Activated CD8-positive, alpha-beta T cell treated with anti-CD3 and anti-CD28 coated beads for 36 hours (primary cell): ENCODE data around the gene FAM98C. TPM values are rescaled to one million over a fixed set of nuclear protein-coding genes. Genes with fewer than 3 reads are reported as not detected.
A peak's percentile ranks its signal among the peaks of the same experiment; 100 is the strongest.

Experiments
- ATAC-seq: fragments of 200-7000 bp; cut with Tn5 transposase; one replicate; pipeline ENCODE4 v1.10.0; 2021; ENCODE audit warnings: mild to moderate bottlenecking, moderate library complexity
- CTCF ChIA-PET: fragments of 350-600 bp; sonication (Branson Sonifier 250); formaldehyde crosslinking; loops from one replicate; lab custom pipeline; 2021; ENCODE audit warnings: antibody characterized with exemption; lab: Charles Lee
- POLR2A ChIA-PET: fragments of 350-600 bp; sonication (Branson Sonifier 250); formaldehyde crosslinking; loops from one replicate; lab custom pipeline; 2021; ENCODE audit warnings: antibody characterized with exemption; lab: Charles Lee
- DNase-seq: peaks from one replicate; pipeline ENCODE4 v3.0.0-alpha.2; 2020
- H3K27ac Mint-ChIP-seq: one replicate; pipeline ENCODE4 v1.8.0; 2021; ENCODE audit warnings: mild to moderate bottlenecking, mixed read lengths
- H3K27me3 Mint-ChIP-seq: one replicate; pipeline ENCODE4 v1.8.0; 2021; ENCODE audit warnings: mixed read lengths
- H3K36me3 Mint-ChIP-seq: one replicate; pipeline ENCODE4 v1.8.0; 2021; ENCODE audit warnings: low read depth, mixed read lengths
- H3K4me1 Mint-ChIP-seq: one replicate; pipeline ENCODE4 v1.8.0; 2021; ENCODE audit warnings: low read depth, mixed read lengths
- H3K4me3 Mint-ChIP-seq: one replicate; pipeline ENCODE4 v1.8.0; 2021; ENCODE audit warnings: mild to moderate bottlenecking, moderate library complexity, mixed read lengths
- H3K9me3 Mint-ChIP-seq: one replicate; pipeline ENCODE4 v1.8.0; 2021; ENCODE audit warnings: mixed read lengths
- intact Hi-C: fragments of 100-400 bp; cut with micrococcal nuclease; formaldehyde crosslinking; loops from one replicate; pipeline ENCODE4 v1.10.0; 2022
- total RNA-seq, 2 experiments: library from RNA; stranded (reverse); gene quantifications; one replicate each; pipeline ENCODE4 v1.2.3, GENCODE V29; 2021
- TF ChIP-seq, protein P1 (sequence below): fragments of 200-600 bp; IDR thresholded peaks from one replicate; pipeline ENCODE4 v1.8.0; 2022; ENCODE audit warnings: antibody characterized with exemption, mild to moderate bottlenecking

The FAM98C gene
- total RNA-seq, 2 experiments from 2014 or later: 11.7 to 12.5 TPM

DNA sequence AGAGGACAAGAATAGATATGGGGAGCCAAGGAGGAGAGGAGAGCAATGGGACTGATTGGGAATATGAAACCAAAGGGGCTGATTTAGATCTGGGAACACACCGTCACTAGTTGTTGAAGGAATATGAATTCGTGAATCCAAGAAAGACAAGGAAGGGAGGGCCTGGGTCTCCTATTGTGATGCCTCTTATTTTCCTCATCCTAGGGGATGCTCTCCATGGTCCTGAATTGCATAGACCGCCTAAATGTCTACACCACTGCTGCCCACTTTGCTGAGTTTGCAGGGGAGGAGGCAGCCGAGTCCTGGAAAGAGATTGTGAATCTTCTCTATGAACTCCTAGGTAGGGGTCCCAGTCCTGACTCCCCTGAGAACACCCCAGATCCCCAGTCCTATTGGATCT is 52.1 kb downstream of the FAM98C start:
- peak; percentile 13 for DNase-seq
- POLR2A ChIA-PET: no interaction called here
- intact Hi-C loops: no loop called here
- H3K9me3 Mint-ChIP-seq: no peaks in the 10 kb centered on the region
- peaks cover 6% of the 10 kb centered on the region for H3K4me1 Mint-ChIP-seq
- no peak overlapping the region for H3K27ac Mint-ChIP-seq
- no peaks in the 10 kb centered on the region for H3K27me3 Mint-ChIP-seq
- H3K36me3 Mint-ChIP-seq: no peaks in the 10 kb centered on the region
- CTCF ChIA-PET: no interaction called here
- no peak for ATAC-seq
- no peak overlapping the region for H3K4me3 Mint-ChIP-seq
- TF ChIP-seq, protein P1, sequence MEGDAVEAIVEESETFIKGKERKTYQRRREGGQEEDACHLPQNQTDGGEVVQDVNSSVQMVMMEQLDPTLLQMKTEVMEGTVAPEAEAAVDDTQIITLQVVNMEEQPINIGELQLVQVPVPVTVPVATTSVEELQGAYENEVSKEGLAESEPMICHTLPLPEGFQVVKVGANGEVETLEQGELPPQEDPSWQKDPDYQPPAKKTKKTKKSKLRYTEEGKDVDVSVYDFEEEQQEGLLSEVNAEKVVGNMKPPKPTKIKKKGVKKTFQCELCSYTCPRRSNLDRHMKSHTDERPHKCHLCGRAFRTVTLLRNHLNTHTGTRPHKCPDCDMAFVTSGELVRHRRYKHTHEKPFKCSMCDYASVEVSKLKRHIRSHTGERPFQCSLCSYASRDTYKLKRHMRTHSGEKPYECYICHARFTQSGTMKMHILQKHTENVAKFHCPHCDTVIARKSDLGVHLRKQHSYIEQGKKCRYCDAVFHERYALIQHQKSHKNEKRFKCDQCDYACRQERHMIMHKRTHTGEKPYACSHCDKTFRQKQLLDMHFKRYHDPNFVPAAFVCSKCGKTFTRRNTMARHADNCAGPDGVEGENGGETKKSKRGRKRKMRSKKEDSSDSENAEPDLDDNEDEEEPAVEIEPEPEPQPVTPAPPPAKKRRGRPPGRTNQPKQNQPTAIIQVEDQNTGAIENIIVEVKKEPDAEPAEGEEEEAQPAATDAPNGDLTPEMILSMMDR: no peak

DNA sequence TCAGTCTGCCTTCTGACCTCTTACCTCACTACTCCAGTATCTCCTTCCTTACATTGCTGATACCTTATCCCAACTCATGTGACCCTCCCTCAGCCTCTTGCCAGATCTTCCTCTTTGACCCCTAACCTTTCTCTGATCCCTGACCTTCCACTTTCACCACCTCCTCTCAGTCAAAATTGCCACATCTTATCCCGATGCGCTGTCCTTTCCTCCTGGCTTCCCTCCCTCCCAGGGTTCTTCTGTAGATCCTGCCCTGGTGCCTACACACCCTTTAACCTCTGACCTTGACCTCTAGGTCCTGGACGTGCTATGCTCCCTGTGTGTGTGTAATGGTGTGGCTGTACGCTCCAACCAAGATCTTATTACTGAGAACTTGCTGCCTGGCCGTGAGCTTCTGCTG is 54.3 kb downstream of the FAM98C start:
- H3K36me3 Mint-ChIP-seq: no peaks in the 10 kb centered on the region
- no peak overlapping the region for H3K27ac Mint-ChIP-seq
- no peak for ATAC-seq
- H3K4me1 Mint-ChIP-seq: peaks cover 6% of the 10 kb centered on the region
- intact Hi-C loops: no loop called here
- DNase-seq: no peak
- no peak overlapping the region for H3K4me3 Mint-ChIP-seq
- TF ChIP-seq, protein P1: no peak
- H3K27me3 Mint-ChIP-seq: peaks cover 2% of the 10 kb centered on the region
- POLR2A ChIA-PET: no interaction called here
- no peaks in the 10 kb centered on the region for H3K9me3 Mint-ChIP-seq
- CTCF ChIA-PET: no interaction called here

DNA sequence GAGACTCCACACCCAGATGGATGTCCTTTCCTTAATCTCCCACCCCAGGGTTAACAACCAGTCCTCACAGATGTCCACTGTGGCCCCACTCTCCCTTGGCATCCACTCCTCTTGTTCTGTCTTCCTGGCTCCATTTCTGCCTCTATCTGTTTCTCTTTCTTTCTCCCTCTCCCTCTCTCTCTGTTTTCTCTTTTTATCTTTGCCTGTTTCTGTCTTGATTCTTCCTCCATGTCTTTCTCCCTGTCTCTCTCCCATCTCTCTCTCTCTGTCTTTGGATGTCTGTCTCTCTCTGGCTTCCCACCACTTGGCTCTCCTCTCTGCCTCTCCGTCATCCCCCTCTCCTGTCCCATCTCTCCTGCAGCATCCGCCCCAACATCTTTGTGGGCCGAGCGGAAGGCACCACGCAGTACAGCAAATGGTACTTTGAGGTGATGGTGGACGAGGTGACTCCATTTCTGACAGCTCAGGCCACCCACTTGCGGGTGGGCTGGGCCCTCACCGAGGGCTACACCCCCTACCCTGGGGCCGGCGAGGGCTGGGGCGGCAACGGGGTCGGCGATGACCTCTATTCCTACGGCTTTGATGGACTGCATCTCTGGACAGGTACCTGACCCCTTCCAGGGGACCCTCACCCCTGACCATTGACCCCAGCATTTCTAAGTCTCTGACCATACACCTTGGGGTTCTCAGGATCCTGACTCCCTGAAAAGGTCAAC is 55.0 kb downstream of the FAM98C start:
- ChIA-PET CTCF (no interaction called here), POLR2A (no interaction called here)
- H3K27ac Mint-ChIP-seq: no peak overlapping the region
- H3K4me1 Mint-ChIP-seq: peaks cover 6% of the 10 kb centered on the region
- ATAC-seq: no peak
- no peak overlapping the region for H3K4me3 Mint-ChIP-seq
- TF ChIP-seq, protein P1: no peak
- no peak for DNase-seq
- intact Hi-C loops: no loop called here
- no peaks in the 10 kb centered on the region for H3K9me3 Mint-ChIP-seq
- H3K36me3 Mint-ChIP-seq: no peaks in the 10 kb centered on the region
- peaks cover 7% of the 10 kb centered on the region for H3K27me3 Mint-ChIP-seq

Other genes with a start within 250 kb of the FAM98C start
- 1 to 10 TPM in 1 of 2 experiments, under 1 TPM in 1; 0.47 to 1.0 TPM for gene DPF1, start 178.9 kb upstream of the FAM98C start, total RNA-seq
- gene PPP1R14A, start 146.7 kb upstream of the FAM98C start, total RNA-seq: 1 to 10 TPM in 1 of 2 experiments, under 1 TPM in 1; 0.60 to 1.5 TPM
- 10 to 100 TPM; 56.2 to 68.4 TPM for gene SPINT2, start 138.5 kb upstream of the FAM98C start, total RNA-seq
- gene C19orf33, start 98.8 kb upstream of the FAM98C start, total RNA-seq: not detected
- 10 to 100 TPM; 75.6 to 79.0 TPM for gene YIF1B, start 87.1 kb upstream of the FAM98C start, total RNA-seq
- gene KCNK6, start 83.2 kb upstream of the FAM98C start, total RNA-seq: 10 to 100 TPM; 10.3 to 11.9 TPM
- 1 to 10 TPM; 3.4 to 5.8 TPM for gene CATSPERG, start 67.3 kb upstream of the FAM98C start, total RNA-seq
- gene PSMD8, start 28.5 kb upstream of the FAM98C start, total RNA-seq: 100 to 1,000 TPM; 178 to 191 TPM
- not detected for gene GGN, start 15.1 kb upstream of the FAM98C start, total RNA-seq
- 1 to 10 TPM in 1 of 2 experiments, under 1 TPM in 1; 0.69 to 1.5 TPM for gene SPRED3, start 14.4 kb upstream of the FAM98C start, total RNA-seq
- gene RASGRP4, start 23.1 kb downstream of the FAM98C start, total RNA-seq: 1 to 10 TPM; 1.4 to 1.8 TPM
- 1 to 10 TPM in 1 of 2 experiments, under 1 TPM in 1; 0.63 to 1.2 TPM for gene RYR1, start 30.6 kb downstream of the FAM98C start, total RNA-seq
- 100 to 1,000 TPM; 166 to 174 TPM for gene MAP4K1, start 214.9 kb downstream of the FAM98C start, total RNA-seq
- gene EIF3K, start 216.1 kb downstream of the FAM98C start, total RNA-seq: 100 to 1,000 TPM; 306 to 308 TPM
- 100 to 1,000 TPM; 183 to 189 TPM for gene ACTN4, start 244.6 kb downstream of the FAM98C start, total RNA-seq